H1 (cell line): ENCODE data around the gene DENND1A. TPM values are rescaled to one million over a fixed set of nuclear protein-coding genes. Genes with fewer than 3 reads are reported as not detected.

Source experiments
- CBX5 ChIP-seq: fragments of 300-800, 300-1000 bp; sonication (generic); IDR thresholded peaks from 2 replicates; pipeline ENCODE4 v1.7.1; 2016; ENCODE audit warnings: antibody characterized with exemption, low read length, low read depth
- KDM5A ChIP-seq: fragments of 200-600 bp; IDR thresholded peaks from 2 replicates; pipeline ENCODE4 v1.7.1; 2012; ENCODE audit warnings: mild to moderate bottlenecking, low read length, inconsistent platforms, mixed read lengths
- TAF1 ChIP-seq: IDR thresholded peaks from 2 replicates; pipeline ENCODE4 v1.6.1; 2011; ENCODE audit warnings: mild to moderate bottlenecking, low read depth, low read length
- ZNF274 ChIP-seq: IDR thresholded peaks from 2 replicates; pipeline ENCODE4 v1.7.0; 2012; ENCODE audit warnings: low read length, borderline replicate concordance; ENCODE audit errors: extremely low read depth
- polyA plus RNA-seq, 7 experiments: library from polyadenylated mRNA; depleted of rRNA in 3 of 7; stranded (reverse) in 5 of 7; unstranded in 2 of 7; fragments of >200 nt in 5 of 7; fragments of 200-250 nt in 2 of 7; gene quantifications; 1 replicate in 5 of 7; 2 replicates in 1 of 7; 4 replicates in 1 of 7; pipeline versions ENCODE4 v1.2.1 to v1.2.3, GENCODE V29; 2011 to 2013; ENCODE audit warnings: missing spikeins in 2 of 7, mixed read lengths in 2 of 7
- total RNA-seq: library from RNA; stranded (reverse); fragmentation: NEBNext Ultra II Directional; extraction: Animal tissue kit (Norgen Biotek cat#: 25700); gene quantifications from 2 replicates; pipeline ENCODE4 v1.2.1, GENCODE V29; 2021
- TF ChIP-seq, protein P1 (sequence below), 3 experiments: IDR thresholded peaks; 1 replicate in 2 of 3; 2 replicates in 1 of 3; pipeline versions ENCODE4 v1.5.1 to v1.6.1; 2011; ENCODE audit warnings: low read length in 3 of 3, mild to moderate bottlenecking in 3 of 3, inconsistent platforms in 2 of 3, low read depth in 1 of 3, moderate library complexity in 1 of 3; ENCODE audit not compliant: insufficient read depth in 1 of 3; ENCODE audit errors: control extremely low read depth in 1 of 3
- TF ChIP-seq, protein P2 (sequence below): IDR thresholded peaks from 2 replicates; pipeline ENCODE4 v1.6.1; 2011; ENCODE audit warnings: low read depth, mild to moderate bottlenecking, low read length; ENCODE audit not compliant: insufficient read depth

Gene DENND1A
- total and polyA plus RNA-seq, 2 of the 8 experiments (the other 6 are each of a cell fraction or from before 2014, with no cell fraction given) = 24.1 to 26.4 TPM

DNA sequence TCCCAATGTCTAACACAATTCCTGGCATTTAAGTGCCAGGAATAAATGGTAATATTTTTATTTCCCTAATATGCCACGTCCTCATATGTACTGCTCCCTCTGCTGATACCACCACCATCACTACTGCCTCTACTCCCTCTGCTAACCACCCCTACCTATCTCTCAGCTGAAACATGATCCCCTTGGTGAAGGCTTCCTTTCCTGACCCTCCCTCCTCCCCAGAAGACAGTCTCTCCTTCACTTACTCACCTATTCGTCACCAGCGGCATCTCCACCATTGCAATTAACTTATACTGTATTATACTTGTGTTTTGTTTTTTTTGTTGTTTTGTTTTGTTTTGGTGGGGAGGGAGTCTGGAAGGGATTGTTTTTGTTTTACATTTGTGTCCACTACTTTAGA, 4.8 kb downstream of the DENND1A start (continued):
- no peak for TF ChIP-seq KDM5A
- TF ChIP-seq ZNF274 = no peak
- no peak for TF ChIP-seq CBX5
- TF ChIP-seq, protein P1, sequence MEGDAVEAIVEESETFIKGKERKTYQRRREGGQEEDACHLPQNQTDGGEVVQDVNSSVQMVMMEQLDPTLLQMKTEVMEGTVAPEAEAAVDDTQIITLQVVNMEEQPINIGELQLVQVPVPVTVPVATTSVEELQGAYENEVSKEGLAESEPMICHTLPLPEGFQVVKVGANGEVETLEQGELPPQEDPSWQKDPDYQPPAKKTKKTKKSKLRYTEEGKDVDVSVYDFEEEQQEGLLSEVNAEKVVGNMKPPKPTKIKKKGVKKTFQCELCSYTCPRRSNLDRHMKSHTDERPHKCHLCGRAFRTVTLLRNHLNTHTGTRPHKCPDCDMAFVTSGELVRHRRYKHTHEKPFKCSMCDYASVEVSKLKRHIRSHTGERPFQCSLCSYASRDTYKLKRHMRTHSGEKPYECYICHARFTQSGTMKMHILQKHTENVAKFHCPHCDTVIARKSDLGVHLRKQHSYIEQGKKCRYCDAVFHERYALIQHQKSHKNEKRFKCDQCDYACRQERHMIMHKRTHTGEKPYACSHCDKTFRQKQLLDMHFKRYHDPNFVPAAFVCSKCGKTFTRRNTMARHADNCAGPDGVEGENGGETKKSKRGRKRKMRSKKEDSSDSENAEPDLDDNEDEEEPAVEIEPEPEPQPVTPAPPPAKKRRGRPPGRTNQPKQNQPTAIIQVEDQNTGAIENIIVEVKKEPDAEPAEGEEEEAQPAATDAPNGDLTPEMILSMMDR (IDR thresholded peaks at IDR 0.05; ENCODE audit: control extremely low read depth in 1 of 3, insufficient read depth in 1 of 3, low read depth in 1 of 3, low read length in 3 of 3) = no peak
- TF ChIP-seq TAF1 = no peak
- TF ChIP-seq, protein P2, sequence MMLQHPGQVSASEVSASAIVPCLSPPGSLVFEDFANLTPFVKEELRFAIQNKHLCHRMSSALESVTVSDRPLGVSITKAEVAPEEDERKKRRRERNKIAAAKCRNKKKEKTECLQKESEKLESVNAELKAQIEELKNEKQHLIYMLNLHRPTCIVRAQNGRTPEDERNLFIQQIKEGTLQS = no peak
